Measurements from ENCODE around the gene DNAH9.

DNA sequence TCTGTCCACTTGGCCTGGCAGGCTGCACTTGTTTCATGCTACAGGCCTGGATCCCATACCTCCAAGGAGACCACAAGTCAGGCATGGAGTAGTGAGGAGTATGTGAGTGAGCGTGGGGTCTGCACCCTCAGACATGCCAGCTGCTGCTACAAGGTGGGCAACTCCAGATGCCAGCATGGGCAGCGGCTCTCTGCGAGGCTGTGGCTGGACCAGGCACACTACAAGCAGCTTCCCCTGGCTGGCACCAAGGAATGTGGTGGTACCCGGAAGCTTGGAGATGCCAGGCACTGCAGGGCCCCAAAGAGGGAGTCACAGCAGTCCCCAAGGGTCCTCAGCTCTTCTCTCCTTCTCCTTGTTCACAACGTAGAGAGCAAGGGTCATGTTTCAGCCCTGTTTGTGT lies 16.1 kb upstream of the DNAH9 start:
- TF ChIP-seq, protein P1, sequence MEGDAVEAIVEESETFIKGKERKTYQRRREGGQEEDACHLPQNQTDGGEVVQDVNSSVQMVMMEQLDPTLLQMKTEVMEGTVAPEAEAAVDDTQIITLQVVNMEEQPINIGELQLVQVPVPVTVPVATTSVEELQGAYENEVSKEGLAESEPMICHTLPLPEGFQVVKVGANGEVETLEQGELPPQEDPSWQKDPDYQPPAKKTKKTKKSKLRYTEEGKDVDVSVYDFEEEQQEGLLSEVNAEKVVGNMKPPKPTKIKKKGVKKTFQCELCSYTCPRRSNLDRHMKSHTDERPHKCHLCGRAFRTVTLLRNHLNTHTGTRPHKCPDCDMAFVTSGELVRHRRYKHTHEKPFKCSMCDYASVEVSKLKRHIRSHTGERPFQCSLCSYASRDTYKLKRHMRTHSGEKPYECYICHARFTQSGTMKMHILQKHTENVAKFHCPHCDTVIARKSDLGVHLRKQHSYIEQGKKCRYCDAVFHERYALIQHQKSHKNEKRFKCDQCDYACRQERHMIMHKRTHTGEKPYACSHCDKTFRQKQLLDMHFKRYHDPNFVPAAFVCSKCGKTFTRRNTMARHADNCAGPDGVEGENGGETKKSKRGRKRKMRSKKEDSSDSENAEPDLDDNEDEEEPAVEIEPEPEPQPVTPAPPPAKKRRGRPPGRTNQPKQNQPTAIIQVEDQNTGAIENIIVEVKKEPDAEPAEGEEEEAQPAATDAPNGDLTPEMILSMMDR (IDR thresholded peaks at IDR 0.05) = no peak
- TF ChIP-seq POLR2A (IDR thresholded peaks at IDR 0.05) = no peak

Data from Peyer's patch (tissue), 4 donors.